Renal cortex interstitium (tissue), 11 donors: ENCODE results near the gene PYGO2. TPM values are rescaled to one million over a fixed set of nuclear protein-coding genes. Genes with fewer than 3 reads are reported as not detected.
"Not testable (repeated sequence)": the region's sequence is repeated elsewhere in the genome, so short reads cannot be mapped to it uniquely, and the experiment has no call there.

Experiments used
- DNase-seq, 11 donors: peaks; one replicate each; pipeline ENCODE4 v3.0.0-alpha.2; 2013; ENCODE audit warnings: low read depth in 9 of 11, low spot score in 4 of 11; ENCODE audit errors: extremely low read depth in 1 of 11
- polyA plus RNA-seq, 3 donors: library from polyadenylated mRNA; unstranded; fragments of 120-200 nt; gene quantifications; one replicate each; pipeline ENCODE4 v1.2.1, GENCODE V29; 2013; ENCODE audit not compliant: insufficient read length in 3 of 3

The PYGO2 gene
- polyA plus RNA-seq, 3 donors: 41.5 to 48.0 (median 43.6) TPM

DNA sequence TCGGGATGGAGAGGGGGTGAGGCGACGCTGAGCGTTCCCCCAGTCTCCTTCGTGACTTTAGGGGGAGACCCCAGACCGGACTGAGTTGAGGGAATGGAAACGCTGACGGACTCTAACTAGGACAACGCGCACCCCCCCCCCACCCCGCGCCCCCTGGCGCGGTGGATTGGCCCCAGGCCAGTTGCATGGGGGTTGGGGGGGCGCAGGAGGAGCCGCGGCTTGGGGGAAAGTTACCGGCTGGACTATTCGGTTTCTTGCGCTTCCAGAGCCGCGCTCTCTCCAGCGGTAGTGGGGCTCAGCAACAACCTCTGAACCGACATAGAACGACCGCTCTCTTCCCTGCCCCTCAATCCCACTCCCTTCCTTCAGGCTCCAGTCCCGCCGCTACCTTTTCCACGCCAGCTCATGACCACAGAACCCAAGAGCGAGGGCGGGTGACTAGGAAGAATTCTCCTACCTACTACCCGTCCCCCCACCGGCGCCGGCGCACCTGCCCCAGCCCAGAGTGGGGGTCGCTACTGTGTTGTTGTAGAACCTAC is 41.7 kb upstream of the PYGO2 start:
- peak in 1 of 11 donors; percentile 18 for DNase-seq

DNA sequence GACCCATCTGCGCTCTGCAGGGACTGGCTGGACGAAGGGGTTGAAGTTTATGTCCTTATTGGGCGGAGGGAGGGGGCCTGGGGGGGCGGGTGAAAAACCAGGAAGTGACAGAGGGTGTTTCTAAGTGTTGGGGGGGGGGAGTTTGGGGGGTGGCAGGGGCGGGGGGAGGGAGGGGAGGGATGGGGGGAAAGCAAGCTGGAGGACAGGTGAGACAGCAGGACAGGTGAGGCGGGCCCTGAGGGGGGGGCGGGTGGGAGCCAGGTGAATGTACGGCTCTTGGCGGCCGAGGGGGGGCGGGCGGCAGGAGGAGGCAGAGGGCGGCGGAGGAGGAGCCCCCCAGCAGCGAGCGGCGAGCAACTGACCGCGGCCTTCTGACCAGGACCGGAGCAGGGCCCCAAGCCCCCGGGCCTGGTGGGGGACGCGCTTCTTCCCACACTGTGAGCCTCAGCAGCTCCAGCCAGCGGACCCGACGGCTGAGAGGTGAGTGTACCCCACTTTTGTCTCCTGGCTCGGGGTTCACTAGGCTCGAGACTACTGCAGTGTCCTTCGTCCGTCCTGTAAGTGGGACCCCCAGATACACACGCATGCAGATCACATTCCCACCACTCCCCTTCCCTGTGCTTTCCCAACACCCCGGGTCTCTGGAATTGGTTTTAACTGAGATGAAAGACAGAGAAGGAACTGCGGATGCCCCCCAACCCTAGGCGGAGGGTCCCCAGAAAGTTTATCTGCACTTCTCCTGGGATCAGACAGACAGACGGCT is 41.1 kb upstream of the PYGO2 start, which contains the start of gene ZBTB7B:
TSS of gene ZBTB7B (plus strand) at position 339 of the 763 bp plus-strand sequence. CDS start 11,859 bp downstream, outside the sequence.
- DNase-seq: no peak

DNA sequence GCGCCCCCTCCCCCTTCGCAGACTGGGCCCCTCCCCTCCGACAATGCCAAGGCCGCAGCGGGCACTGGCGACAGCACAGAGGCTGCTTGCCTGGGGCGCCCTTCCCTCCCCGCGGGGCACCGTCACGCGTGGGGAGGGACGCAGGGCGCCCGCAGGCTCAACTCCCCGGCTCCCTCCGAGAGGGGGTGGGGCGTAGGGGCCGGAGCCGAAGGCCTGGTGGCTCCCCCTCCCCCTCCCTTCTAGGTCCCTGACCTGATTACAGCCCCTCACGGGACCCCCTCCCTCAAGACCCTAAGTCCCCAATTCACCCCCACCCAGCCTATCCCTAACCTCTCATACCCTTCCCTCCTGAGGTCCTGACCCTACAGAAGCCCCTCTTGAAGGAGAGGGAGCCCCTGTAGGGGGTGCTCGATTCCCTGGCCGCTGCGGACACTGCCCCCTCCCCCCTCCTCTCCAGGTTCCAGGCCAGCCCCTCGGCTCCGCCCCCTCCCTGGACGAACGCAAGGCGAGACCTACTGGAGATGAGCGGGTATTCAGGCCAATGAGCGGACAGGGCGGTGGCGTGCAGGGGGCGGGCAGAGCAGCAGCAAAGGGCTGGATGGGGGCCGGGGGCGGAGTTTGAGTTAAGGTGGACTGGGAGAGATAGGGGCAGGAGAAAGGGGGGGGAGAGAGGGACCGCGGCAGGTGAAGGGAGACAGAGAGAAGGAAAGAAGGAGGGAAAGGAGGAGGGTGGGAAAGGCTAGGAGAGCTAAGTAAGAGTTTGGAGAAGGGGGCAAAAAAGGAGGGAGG is 40.3 kb upstream of the PYGO2 start:
- peak; percentile 94 to 99 (median 98) for DNase-seq

DNA sequence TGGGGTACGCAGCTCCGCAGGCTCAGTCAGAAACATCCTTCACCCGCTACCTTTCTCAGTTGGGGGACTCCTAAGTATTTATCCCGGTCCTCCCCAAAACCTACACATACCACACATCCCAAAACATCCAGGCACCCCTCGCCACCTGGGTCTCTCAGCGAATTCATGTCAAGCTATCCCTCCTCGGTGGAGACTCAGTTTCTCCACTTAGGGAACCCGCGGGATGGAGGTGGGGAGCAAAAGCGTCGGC is 39.8 kb upstream of the PYGO2 start:
- no peak for DNase-seq

DNA sequence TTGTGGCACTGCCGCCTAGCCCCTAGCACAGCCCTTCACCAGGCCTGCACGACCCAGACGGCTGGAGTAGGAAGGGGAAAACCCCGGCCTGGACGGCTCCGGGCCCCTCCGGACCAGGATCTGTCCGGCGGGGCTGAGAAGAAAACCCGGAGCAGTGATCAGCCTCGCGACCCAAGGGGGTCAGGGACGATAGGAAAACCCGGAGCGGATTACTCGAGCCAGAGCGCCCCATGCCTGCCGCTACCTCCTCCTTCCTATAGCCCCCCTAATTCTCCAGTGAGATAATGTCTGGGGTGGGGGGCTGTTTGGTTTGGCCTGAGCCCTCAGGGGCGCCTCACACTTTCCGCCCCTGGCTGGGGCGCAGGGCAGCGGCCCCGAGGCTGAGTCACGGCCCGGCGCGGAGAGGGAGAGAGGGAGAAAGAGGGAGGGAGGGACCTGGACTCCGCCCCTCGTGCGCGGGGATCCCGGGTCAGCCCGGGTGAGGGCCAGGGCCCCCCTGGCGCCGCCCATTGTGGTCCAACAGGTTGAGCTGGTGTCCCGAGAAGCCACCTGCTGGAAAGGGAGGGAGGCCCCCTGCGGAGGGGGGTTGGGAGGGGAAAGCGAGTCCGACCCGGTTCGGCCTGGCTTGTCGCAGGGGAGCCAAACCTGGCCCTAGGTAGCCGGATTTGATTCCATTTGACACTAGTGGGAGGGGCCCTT is 39.3 kb upstream of the PYGO2 start:
- DNase-seq: peak in 10 of 11 donors; percentile 86 to 95 (median 89)

DNA sequence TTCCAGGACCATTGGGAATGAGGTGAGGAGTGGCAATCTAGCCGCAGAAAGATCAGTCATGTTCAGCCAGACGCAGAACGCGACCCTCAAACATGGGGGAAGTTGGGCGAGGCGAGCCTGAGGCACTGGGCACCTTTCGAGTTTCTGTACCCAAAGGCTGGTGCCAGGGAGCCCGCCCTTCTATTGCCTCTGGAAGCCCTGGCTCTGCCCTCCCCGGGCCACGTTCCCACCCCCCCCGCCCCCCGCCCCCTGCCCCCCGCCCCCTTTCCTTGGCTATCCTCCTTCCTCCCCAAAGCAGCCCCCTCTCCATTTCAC is 38.8 kb upstream of the PYGO2 start:
- no peak for DNase-seq

DNA sequence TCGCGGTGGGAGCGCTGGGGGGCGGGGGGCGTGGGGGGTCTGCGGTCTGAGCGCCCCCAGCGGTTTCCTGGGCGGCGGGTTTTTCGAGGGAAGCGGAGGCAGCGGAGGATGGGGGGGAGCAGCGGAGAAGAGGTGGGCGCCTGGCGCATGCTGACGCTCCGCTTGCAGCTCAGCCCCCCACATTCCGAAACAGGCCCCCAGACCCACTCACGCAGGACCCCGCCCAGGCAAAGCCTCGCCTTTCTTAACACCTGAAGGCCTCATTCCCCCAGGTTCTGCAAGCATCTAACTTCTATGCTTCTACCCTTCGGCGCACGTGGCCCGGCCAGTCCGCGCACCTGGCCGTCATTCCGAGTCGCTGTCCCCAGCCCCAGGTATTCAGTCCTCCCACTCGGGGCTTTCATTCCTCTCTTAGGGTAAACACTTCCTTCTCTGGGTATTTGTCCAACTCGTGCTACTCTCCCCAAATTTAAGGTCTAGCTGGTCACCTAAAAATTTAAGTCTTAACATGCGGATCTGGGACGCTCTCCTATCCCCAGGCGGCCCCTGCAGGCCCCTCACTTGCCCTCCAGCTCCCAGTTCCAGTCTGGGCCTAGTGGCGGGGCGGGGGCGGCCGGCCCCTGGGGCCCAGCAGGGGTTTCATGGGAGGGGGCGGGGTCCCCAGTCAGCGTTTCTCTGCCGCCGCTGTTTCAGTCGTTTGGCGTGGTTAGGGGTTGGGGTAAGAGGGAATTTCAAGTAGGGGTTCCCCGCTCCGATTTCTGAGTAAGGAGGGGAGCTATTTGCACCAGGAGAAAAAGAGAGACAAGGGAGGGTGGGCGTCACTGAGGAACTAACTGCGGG is 38.2 kb upstream of the PYGO2 start:
- peak in 1 of 11 donors; percentile 29 for DNase-seq

DNA sequence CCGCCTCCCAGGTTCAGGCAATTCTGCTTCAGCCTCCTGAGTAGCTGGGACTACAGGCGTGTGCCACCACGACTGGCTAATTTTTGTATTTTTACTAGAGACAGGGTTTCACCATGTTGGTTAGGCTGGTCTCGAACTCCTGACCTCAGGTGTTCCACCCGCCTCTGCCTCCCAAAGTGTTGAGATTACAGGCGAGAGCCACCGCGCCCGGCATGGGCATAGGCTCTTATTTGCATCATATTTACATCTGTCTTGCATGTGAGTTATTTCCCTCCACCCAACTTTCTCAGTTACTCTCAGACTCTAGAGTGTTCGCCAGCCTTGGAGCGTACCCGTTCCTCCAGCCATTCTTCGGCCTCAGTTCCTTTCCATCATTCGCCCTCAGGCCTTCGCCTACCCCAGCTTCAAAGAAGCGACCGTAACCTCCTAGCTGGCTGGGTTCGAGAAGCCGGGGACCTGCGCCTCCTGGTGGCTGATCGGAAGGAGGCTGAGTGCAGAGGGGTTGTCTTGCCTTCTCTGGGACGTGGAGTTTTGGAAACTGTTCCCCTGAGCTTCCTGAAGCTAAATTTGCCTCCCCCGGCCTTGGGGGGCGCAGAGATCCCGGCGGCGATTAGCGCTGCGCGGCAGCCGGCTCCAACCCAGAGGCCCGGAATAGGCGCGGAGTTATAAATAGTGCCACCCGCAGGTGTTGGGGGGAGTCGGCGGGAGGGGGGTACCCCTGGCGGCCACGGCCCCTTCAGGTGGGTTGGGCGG is 37.4 kb upstream of the PYGO2 start:
- DNase-seq: peak in 2 of 11 donors; percentile 57 to 68

DNA sequence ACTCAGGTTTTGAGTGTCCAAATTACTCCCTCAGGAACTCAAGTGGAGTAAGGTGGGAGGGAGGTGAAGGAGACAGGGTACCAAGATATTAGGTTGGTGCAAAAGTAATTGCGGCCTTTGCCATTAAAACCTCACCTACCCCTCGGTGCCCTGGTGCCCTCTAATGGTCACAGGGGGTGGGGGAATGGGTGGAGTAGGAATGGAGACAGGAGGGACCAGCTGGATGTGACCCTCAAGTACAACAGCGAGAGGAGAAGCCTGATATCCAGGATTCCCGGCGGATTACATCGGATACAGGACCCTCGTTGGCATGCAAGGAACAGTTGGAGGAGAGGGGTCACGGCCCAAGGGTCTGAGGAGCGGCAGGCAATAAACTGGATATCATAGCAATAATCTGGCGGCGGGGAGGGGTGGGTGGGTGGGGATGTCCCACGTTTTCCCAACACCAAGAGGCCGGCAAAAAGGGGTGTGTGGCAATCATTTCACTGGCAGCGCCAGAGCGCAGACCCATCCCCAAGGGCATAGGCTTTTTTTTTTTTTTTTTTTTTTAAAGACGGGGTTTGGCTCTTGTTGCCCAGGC is 36.7 kb upstream of the PYGO2 start:
- DNase-seq: no peak

DNA sequence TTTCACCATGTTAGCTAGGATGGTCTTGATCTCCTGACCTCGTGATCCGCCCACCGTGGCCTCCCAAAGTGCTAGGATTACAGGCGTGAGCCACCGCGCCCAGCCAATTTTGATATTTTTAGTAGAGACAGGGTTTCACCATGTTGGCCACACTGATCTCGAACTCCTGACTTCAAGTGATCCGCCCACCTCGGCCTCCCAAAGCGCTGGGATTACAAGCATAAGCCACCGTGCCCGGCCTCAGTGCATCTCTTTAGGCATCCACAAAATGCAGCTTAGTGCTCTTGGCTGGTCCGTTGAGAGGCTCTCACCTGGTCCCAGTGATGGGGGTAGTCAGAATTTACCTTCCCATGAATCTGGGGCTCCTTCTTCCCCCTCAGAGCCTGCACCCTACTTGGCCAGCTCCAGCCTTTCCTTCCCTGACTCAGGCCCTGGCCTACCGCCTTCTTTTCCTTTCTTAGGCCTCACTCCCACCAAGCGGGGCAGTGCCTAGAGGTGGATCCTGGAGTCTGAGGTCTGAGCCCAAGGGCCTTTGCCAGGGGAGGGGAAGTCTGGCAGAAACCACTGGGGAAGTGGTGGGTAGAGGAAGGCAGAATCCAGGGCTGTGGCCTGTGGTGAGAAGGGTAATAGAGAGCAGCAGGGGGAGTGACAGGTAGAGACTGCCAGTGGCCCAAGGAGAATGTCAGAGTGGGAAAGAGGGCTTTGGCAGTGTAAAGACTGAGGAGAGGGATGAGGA is 35.6 kb upstream of the PYGO2 start:
- DNase-seq: no peak

DNA sequence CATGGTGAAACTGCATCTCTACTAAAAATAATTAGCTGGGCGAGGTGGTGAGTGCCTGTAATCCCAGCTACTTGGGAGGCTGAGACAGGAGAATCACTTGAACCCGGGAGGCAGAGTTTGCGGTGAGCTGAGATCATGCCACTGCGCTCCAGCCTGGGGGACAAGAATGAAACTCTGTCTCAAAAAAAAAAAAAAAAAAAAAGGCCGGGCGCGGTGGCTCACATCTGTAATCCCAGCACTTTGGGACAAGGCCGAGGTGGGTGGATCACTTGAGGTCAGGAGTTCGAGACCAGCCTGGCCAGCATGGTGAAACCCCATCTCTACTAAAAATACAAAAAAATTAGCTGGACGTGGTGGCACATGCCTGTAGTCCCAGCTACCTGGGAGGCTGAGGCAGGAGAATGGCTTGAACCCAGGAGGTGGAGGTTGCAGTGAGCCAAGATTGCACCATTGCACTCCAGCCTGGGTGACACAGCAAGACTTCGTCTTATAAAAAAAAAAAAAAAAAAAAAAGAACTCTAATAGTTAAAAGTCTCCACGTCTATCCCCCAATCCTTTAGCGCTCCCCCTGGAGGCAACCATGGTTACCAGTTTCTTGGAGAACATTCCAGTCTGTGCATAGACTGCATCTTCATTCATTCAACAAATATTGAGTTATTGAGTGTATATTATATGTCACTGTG is 33.9 kb upstream of the PYGO2 start:
- not testable (repeated sequence) for DNase-seq

DNA sequence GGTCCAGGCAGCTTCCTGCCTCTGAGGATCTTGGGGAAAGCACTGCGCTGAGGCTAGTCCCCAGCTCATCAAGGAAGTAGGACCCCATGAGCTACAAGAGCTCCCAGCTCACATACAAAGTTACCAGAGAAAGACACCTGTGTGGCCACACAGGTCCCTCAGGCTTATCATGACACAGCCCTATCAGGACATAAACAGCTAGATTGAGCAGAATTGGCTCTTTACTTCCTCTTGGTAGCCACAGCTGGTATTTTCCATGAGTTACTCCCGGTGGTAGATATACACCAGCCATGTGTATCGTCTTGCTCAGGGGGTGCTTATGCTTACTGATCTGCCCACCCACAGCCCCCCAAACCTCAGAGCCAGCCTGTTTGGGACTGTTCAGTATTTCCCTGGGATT is 33.0 kb upstream of the PYGO2 start:
- no peak for DNase-seq

DNA sequence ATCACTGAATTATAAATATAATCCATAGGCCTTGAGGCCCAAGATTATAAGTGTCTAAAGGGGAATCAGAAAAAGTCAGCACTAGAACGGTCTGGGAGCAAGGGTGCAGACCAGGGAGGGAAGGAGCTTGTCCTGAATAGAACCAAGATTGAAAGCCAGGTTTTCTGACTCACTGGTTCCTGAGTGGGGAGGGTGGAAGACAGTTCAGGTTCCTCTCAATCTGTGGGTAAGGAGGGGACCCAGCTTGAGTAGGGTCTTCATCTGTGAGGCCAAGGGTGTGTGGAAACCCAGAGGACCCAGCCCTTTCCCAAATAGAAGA is 32.6 kb upstream of the PYGO2 start:
- no peak for DNase-seq

DNA sequence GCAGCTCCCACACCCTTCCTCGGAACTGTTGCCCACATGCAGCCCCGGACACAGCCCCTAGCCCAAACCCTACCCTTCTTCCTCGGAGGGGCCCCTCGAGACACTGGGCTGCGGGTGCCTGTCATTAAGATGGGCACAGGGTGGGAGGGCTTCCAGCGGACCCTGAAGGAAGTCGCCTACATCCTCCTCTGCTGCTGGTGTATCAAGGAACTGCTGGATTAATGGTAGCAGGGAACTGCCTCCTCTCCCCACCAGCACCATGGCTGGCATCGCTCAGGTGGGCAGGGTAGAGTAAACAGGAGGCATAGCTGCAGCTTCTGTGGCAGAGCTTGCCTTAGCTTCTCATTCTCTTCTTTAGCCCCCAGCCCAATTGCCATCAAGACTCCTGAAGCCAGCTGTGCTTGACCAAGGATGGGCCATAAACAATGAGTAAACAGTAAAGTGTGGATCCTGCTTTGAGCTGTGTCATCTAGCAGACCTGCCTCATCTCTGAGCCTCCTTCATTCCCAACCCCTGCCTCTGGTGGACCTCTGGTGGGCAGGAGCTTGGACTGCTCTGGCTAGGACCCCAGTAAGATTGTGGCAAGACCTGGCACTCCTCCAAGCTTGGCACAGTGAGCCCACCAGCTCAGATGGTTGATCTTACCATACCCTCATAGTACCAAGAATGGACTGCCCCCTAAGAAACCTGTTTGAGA is 32.1 kb upstream of the PYGO2 start, which contains the start of gene LENEP:
TSS of gene LENEP (plus strand) at position 15 of the 697 bp plus-strand sequence. CDS start at position 37, 22 bp downstream.
- DNase-seq: no peak

DNA sequence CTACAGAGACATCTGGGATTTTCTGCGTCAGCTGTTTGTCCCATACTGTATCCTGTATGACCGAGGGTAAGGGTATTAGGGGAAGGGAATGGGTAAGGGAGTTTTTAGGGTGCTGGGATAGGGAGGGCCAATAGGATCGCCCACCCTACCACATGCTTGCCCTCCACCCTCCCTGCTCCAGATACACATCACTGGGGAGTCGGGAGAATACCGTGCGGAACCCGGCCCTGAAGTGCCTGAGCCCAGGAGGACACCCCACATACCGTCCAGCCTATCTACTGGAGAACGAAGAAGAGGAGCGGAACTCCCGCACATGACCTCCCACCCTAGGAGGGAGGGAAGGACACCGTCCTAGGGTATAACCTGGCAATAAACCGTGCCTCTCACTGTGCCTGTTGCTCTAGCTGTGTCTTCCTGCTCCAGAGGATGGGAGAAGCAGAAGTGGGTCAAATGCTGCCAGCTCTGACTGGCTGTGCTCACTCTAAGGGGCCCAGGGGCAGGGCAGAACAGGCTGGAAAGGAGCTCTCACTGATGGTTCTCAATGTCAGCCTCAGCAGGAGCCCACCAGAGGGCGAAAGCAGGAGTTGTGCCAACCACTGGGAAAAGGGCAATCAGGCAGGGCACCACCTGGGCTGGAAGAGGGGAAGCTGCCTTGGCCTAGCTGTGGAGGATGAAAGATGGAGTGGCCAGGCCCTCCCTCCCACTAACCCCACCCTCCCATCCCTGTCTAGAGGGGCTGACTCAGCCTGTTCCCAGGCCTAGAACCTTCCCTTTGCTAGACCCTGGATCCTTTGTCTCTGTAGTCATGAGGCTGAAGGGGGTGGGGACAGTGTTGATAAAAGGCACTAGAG is 31.4 kb upstream of the PYGO2 start:
- DNase-seq: no peak
